ENCODE measurements around the gene CAAP1. TPM values are rescaled to one million over a fixed set of nuclear protein-coding genes. Genes with fewer than 3 reads are reported as not detected.

CAAP1 gene
- total RNA-seq = 10 to 100 TPM; 20.8 to 20.9 TPM

- Mint-ChIP-seq H3K27me3 (ENCODE audit: low read depth) (no peaks in the 10 kb centered on the region), H3K9me3 (ENCODE audit: insufficient read depth) (no peaks in the 10 kb centered on the region), H3K36me3 (ENCODE audit: low read depth) (peaks cover 7% of the 10 kb centered on the region), H3K27ac (peak within 1 kb of the TSS; percentile 98), H3K4me1 (ENCODE audit: low read depth) (peaks cover 35% of the 10 kb centered on the region), H3K4me3 (peak within 1 kb of the TSS; percentile 90)
- DNase-seq (peak; percentile 95), ATAC-seq (peak; percentile 93)
- CTCF ChIA-PET = interaction anchor here (0.7 to 3.8 kb wide), 5 partner anchors 9 to 63 kb away, joined by 3 to 21 read pairs (median 4); partner anchors contain the start of gene IFT74
- POLR2A ChIA-PET = interaction anchor here (0.7 to 3.1 kb wide), 6 partner anchors 17 to 681 kb away, joined by 3 to 13 read pairs (median 4); partner anchors contain the start of genes C9orf72, IFT74 and PLAA
Observed at GRCh38 chr9:26892251-26893029, at the start of gene CAAP1. Gene CAAP1, minus strand, starts transcription at chr9:26892802. Its CDS starts 87 bp downstream, at chr9:26892715.

GRCh38 chr9:26940779-26941178 is 48.2 kb upstream of the CAAP1 start:
- Mint-ChIP-seq H3K36me3 (ENCODE audit: low read depth) (peaks cover 53% of the 10 kb centered on the region), H3K27ac (peak overlapping the region; percentile 57), H3K4me3 (peak overlapping the region; percentile 25), H3K4me1 (ENCODE audit: low read depth) (peaks cover 61% of the 10 kb centered on the region), H3K27me3 (ENCODE audit: low read depth) (no peaks in the 10 kb centered on the region), H3K9me3 (ENCODE audit: insufficient read depth) (peaks cover 5% of the 10 kb centered on the region)
- ChIA-PET CTCF (no interaction called here), POLR2A (no interaction called here)
- ATAC-seq = peak; percentile 42
- no peak for DNase-seq

GRCh38 chr9:26939955-26940711 is 47.5 kb upstream of the CAAP1 start:
- Mint-ChIP-seq H3K9me3 (ENCODE audit: insufficient read depth) (peaks cover 5% of the 10 kb centered on the region), H3K4me1 (ENCODE audit: low read depth) (peaks cover 55% of the 10 kb centered on the region), H3K27me3 (ENCODE audit: low read depth) (no peaks in the 10 kb centered on the region), H3K4me3 (no peak overlapping the region), H3K27ac (peak overlapping the region; percentile 57), H3K36me3 (ENCODE audit: low read depth) (peaks cover 50% of the 10 kb centered on the region)
- POLR2A ChIA-PET = no interaction called here
- DNase-seq = no peak
- no peak for ATAC-seq
- CTCF ChIA-PET = no interaction called here

- POLR2A ChIA-PET = interaction anchor here (1.2 kb wide), 1 partner anchor 9 kb away, joined by 6 read pairs; the partner anchor contains the start of gene PLAA
- DNase-seq (no peak), ATAC-seq (no peak)
- CTCF ChIA-PET = no interaction called here
- Mint-ChIP-seq H3K36me3 (ENCODE audit: low read depth) (peaks cover 39% of the 10 kb centered on the region), H3K4me3 (no peak overlapping the region), H3K4me1 (ENCODE audit: low read depth) (peaks cover 40% of the 10 kb centered on the region), H3K9me3 (ENCODE audit: insufficient read depth) (peaks cover 5% of the 10 kb centered on the region), H3K27ac (no peak overlapping the region), H3K27me3 (ENCODE audit: low read depth) (no peaks in the 10 kb centered on the region)
Observed at GRCh38 chr9:26937816-26938371, 45.3 kb upstream of the CAAP1 start.

GRCh38 chr9:26935847-26936246 is 43.2 kb upstream of the CAAP1 start:
- POLR2A ChIA-PET = no interaction called here

GRCh38 chr9:26928902-26929495 is 36.4 kb upstream of the CAAP1 start:
- H3K36me3 Mint-ChIP-seq (ENCODE audit: low read depth) = peaks cover 38% of the 10 kb centered on the region
- H3K27me3 Mint-ChIP-seq (ENCODE audit: low read depth) = no peaks in the 10 kb centered on the region
- ChIA-PET CTCF (interaction anchor here (1.3 kb wide), 1 partner anchor 10 kb away, joined by 3 read pairs; no protein-coding TSS in a partner anchor), POLR2A (interaction anchor here (1.5 kb wide), 1 partner anchor 18 kb away, joined by 4 read pairs; the partner anchor contains the start of gene PLAA)
- no peaks in the 10 kb centered on the region for H3K9me3 Mint-ChIP-seq (ENCODE audit: insufficient read depth)
- no peak overlapping the region for H3K4me3 Mint-ChIP-seq
- no peak for ATAC-seq
- no peaks in the 10 kb centered on the region for H3K4me1 Mint-ChIP-seq (ENCODE audit: low read depth)
- H3K27ac Mint-ChIP-seq = no peak overlapping the region
- DNase-seq = no peak

More at GRCh38 chr9:26935847-26936246, 43.2 kb upstream of the CAAP1 start:
- peaks cover 26% of the 10 kb centered on the region for H3K4me1 Mint-ChIP-seq (ENCODE audit: low read depth)
- H3K27me3 Mint-ChIP-seq (ENCODE audit: low read depth) = no peaks in the 10 kb centered on the region
- H3K4me3 Mint-ChIP-seq = no peak overlapping the region
- H3K36me3 Mint-ChIP-seq (ENCODE audit: low read depth) = peaks cover 38% of the 10 kb centered on the region
- ATAC-seq (no peak), DNase-seq (no peak)
- CTCF ChIA-PET = no interaction called here
- H3K27ac Mint-ChIP-seq = no peak overlapping the region
- peaks cover 5% of the 10 kb centered on the region for H3K9me3 Mint-ChIP-seq (ENCODE audit: insufficient read depth)

GRCh38 chr9:26925609-26926008 is 33.0 kb upstream of the CAAP1 start:
- H3K9me3 Mint-ChIP-seq (ENCODE audit: insufficient read depth) = no peaks in the 10 kb centered on the region
- H3K36me3 Mint-ChIP-seq (ENCODE audit: low read depth) = peaks cover 53% of the 10 kb centered on the region
- H3K27ac Mint-ChIP-seq = no peak overlapping the region
- ChIA-PET CTCF (no interaction called here), POLR2A (no interaction called here)
- DNase-seq = no peak
- H3K4me3 Mint-ChIP-seq = no peak overlapping the region
- H3K27me3 Mint-ChIP-seq (ENCODE audit: low read depth) = no peaks in the 10 kb centered on the region
- H3K4me1 Mint-ChIP-seq (ENCODE audit: low read depth) = no peaks in the 10 kb centered on the region
- no peak for ATAC-seq

GRCh38 chr9:26919698-26920097 is 27.1 kb upstream of the CAAP1 start:
- Mint-ChIP-seq H3K27ac (no peak overlapping the region), H3K4me1 (ENCODE audit: low read depth) (no peaks in the 10 kb centered on the region), H3K4me3 (no peak overlapping the region), H3K27me3 (ENCODE audit: low read depth) (no peaks in the 10 kb centered on the region), H3K36me3 (ENCODE audit: low read depth) (peaks cover 71% of the 10 kb centered on the region), H3K9me3 (ENCODE audit: insufficient read depth) (no peaks in the 10 kb centered on the region)
- ChIA-PET CTCF (no interaction called here), POLR2A (no interaction called here)
- DNase-seq = no peak
- no peak for ATAC-seq

GRCh38 chr9:26913138-26913668 is 20.6 kb upstream of the CAAP1 start:
- peaks cover 47% of the 10 kb centered on the region for H3K36me3 Mint-ChIP-seq (ENCODE audit: low read depth)
- ChIA-PET CTCF (interaction anchor here (1.3 kb wide), 1 partner anchor 63 kb away, joined by 3 read pairs; no protein-coding TSS in a partner anchor), POLR2A (no interaction called here)
- DNase-seq (no peak), ATAC-seq (no peak)
- H3K4me3 Mint-ChIP-seq = no peak overlapping the region
- H3K27ac Mint-ChIP-seq = no peak overlapping the region
- no peaks in the 10 kb centered on the region for H3K9me3 Mint-ChIP-seq (ENCODE audit: insufficient read depth)
- H3K27me3 Mint-ChIP-seq (ENCODE audit: low read depth) = no peaks in the 10 kb centered on the region
- H3K4me1 Mint-ChIP-seq (ENCODE audit: low read depth) = no peaks in the 10 kb centered on the region

- Mint-ChIP-seq H3K27me3 (ENCODE audit: low read depth) (no peaks in the 10 kb centered on the region), H3K4me3 (no peak overlapping the region), H3K9me3 (ENCODE audit: insufficient read depth) (no peaks in the 10 kb centered on the region), H3K36me3 (ENCODE audit: low read depth) (peaks cover 37% of the 10 kb centered on the region), H3K27ac (no peak overlapping the region), H3K4me1 (ENCODE audit: low read depth) (no peaks in the 10 kb centered on the region)
- ATAC-seq = no peak
- no peak for DNase-seq
- CTCF ChIA-PET = no interaction called here
- POLR2A ChIA-PET = no interaction called here
Observed at GRCh38 chr9:26904671-26905070, 12.1 kb upstream of the CAAP1 start.

GRCh38 chr9:26904070-26904469 is 11.5 kb upstream of the CAAP1 start:
- no peaks in the 10 kb centered on the region for H3K27me3 Mint-ChIP-seq (ENCODE audit: low read depth)
- ATAC-seq (no peak), DNase-seq (no peak)
- ChIA-PET POLR2A (no interaction called here), CTCF (interaction anchor here (1.4 kb wide), 1 partner anchor 12 kb away, joined by 4 read pairs; no protein-coding TSS in a partner anchor)
- H3K27ac Mint-ChIP-seq = no peak overlapping the region
- no peaks in the 10 kb centered on the region for H3K4me1 Mint-ChIP-seq (ENCODE audit: low read depth)
- no peaks in the 10 kb centered on the region for H3K9me3 Mint-ChIP-seq (ENCODE audit: insufficient read depth)
- peaks cover 34% of the 10 kb centered on the region for H3K36me3 Mint-ChIP-seq (ENCODE audit: low read depth)
- H3K4me3 Mint-ChIP-seq = no peak overlapping the region
